NCI-H2171 treated with DMSO at 0.1 percent for 48 hours (cell line): ENCODE data around the gene STXBP3.
A peak's percentile ranks its signal among the peaks of the same experiment; 100 is the strongest.
"Not testable (repeated sequence)": the region's sequence is repeated elsewhere in the genome, so short reads cannot be mapped to it uniquely, and the experiment has no call there.

ENCODE experiments used
- DNase-seq: peaks from one replicate; lab custom pipeline; 2025; lab: John Stamatoyannopoulos, UW

The STXBP3 gene

GRCh38 chr1:108746382-108747170, at the start of gene STXBP3:
Gene STXBP3 (plus strand): TSS chr1:108746674. CDS start chr1:108746738, 64 bp downstream.
- DNase-seq = peak; percentile 96

GRCh38 chr1:108699375-108700332, 46.8 kb upstream of the STXBP3 start:
- no peak for DNase-seq

GRCh38 chr1:108701176-108701849, 45.2 kb upstream of the STXBP3 start:
- no peak for DNase-seq

GRCh38 chr1:108702109-108702508, 44.4 kb upstream of the STXBP3 start:
- DNase-seq = not testable (repeated sequence)

- DNase-seq = no peak
These were observed 42.5 kb upstream of the STXBP3 start for GRCh38 chr1:108703939-108704338.

- no peak for DNase-seq
These were observed 42.0 kb upstream of the STXBP3 start for GRCh38 chr1:108704496-108704895.

GRCh38 chr1:108706643-108707042, 39.8 kb upstream of the STXBP3 start:
- no peak for DNase-seq

- no peak for DNase-seq
These were observed 37.5 kb upstream of the STXBP3 start for GRCh38 chr1:108708691-108709660.

GRCh38 chr1:108712606-108713150, 33.8 kb upstream of the STXBP3 start, which contains the start of gene FNDC7:
Gene FNDC7 (plus strand): TSS chr1:108712908. CDS start chr1:108712934, 26 bp downstream.
- no peak for DNase-seq

GRCh38 chr1:108715932-108716331, 30.5 kb upstream of the STXBP3 start:
- DNase-seq = no peak

GRCh38 chr1:108716437-108717230, 29.8 kb upstream of the STXBP3 start:
- no peak for DNase-seq

- DNase-seq = no peak
These were observed 28.6 kb upstream of the STXBP3 start for GRCh38 chr1:108717774-108718316.

GRCh38 chr1:108718927-108719655, 27.4 kb upstream of the STXBP3 start:
- DNase-seq = no peak

- DNase-seq = no peak
These were observed 26.6 kb upstream of the STXBP3 start for GRCh38 chr1:108719656-108720435.

- no peak for DNase-seq
These were observed 24.2 kb upstream of the STXBP3 start for GRCh38 chr1:108722292-108722691.

GRCh38 chr1:108725906-108726305, 20.6 kb upstream of the STXBP3 start:
- DNase-seq = no peak

GRCh38 chr1:108728327-108728923, 18.0 kb upstream of the STXBP3 start:
- DNase-seq = no peak

GRCh38 chr1:108729481-108729880, 17.0 kb upstream of the STXBP3 start:
- no peak for DNase-seq
